B cell (primary cell): ENCODE data around the gene CAMK1D. TPM values are rescaled to one million over a fixed set of nuclear protein-coding genes. Genes with fewer than 3 reads are reported as not detected.
A peak's percentile ranks its signal among the peaks of the same experiment; 100 is the strongest.

Experiments used
- ATAC-seq: fragments of 200-7000 bp; cut with Tn5 transposase; one replicate; pipeline ENCODE4 v1.10.0; 2021; ENCODE audit warnings: low read depth, mild to moderate bottlenecking, moderate number of reproducible peaks, moderate library complexity
- CTCF ChIA-PET: fragments of 350-600 bp; sonication (Branson Sonifier 250); formaldehyde crosslinking; loops from one replicate; lab custom pipeline; 2021; ENCODE audit warnings: antibody characterized with exemption, inconsistent platforms; lab: Charles Lee
- POLR2A ChIA-PET: fragments of 350-600 bp; sonication (Branson Sonifier 250); formaldehyde crosslinking; loops from one replicate; lab custom pipeline; 2021; ENCODE audit warnings: antibody characterized with exemption; lab: Charles Lee
- DNase-seq: peaks from one replicate; pipeline ENCODE4 v3.0.0; 2013
- H2AFZ ChIP-seq: 2 replicates; pipeline ENCODE4 v1.6.1; 2012; ENCODE audit warnings: mild to moderate bottlenecking, low read depth, low read length; ENCODE audit not compliant: insufficient read depth, poor library complexity, severe bottlenecking
- H3K27ac ChIP-seq, 2 donors: 1 replicate in 1 of 2; 2 replicates in 1 of 2; pipeline ENCODE4 v1.5.1; 2012 to 2013; ENCODE audit warnings: low read length in 2 of 2, mild to moderate bottlenecking in 2 of 2, moderate library complexity in 1 of 2
- H3K27me3 ChIP-seq, 4 experiments: fragments of 200-600 bp in 1 of 4; sonication (generic) in 1 of 4; replicated peaks in 1 of 4; 1 replicate in 2 of 4; 2 replicates in 2 of 4; pipeline versions ENCODE4 v1.6.1 to v1.7.0; 2013 to 2016; ENCODE audit warnings: low read length in 3 of 4, mild to moderate bottlenecking in 2 of 4, mixed read lengths in 1 of 4, moderate library complexity in 1 of 4; ENCODE audit not compliant: insufficient read depth in 4 of 4, control insufficient read depth in 3 of 4; ENCODE audit errors: control extremely low read depth in 1 of 4
- H3K36me3 ChIP-seq, 2 experiments: replicated peaks in 1 of 2; 1 replicate in 1 of 2; 2 replicates in 1 of 2; pipeline versions ENCODE4 v1.6.1 to v1.7.1; 2013; ENCODE audit warnings: low read length in 1 of 2; ENCODE audit not compliant: insufficient read depth in 2 of 2, control insufficient read depth in 1 of 2; ENCODE audit errors: control extremely low read depth in 1 of 2, extremely low read depth in 1 of 2
- H3K4me1 ChIP-seq, 2 donors: fragments of 200-600 bp in 1 of 2; sonication (generic) in 1 of 2; 1 replicate in 1 of 2; 2 replicates in 1 of 2; pipeline versions ENCODE4 v1.5.1 to v1.6.1; 2013 to 2017; ENCODE audit warnings: low read length in 2 of 2; ENCODE audit not compliant: control insufficient read depth in 2 of 2, insufficient read depth in 2 of 2
- H3K4me2 ChIP-seq: replicated peaks from 2 replicates; pipeline ENCODE3; 2012; ENCODE audit warnings: mild to moderate bottlenecking, low read depth, low read length; ENCODE audit not compliant: poor library complexity, severe bottlenecking
- H3K4me3 ChIP-seq, 5 experiments: fragments of 200-600 bp in 1 of 5; sonication (generic) in 1 of 5; 1 replicate in 3 of 5; 2 replicates in 2 of 5; pipeline versions ENCODE4 v1.5.1 to v1.7.0; 2011 to 2016; ENCODE audit warnings: low read length in 4 of 5, mild to moderate bottlenecking in 4 of 5, low read depth in 2 of 5, control low read depth in 1 of 5, moderate library complexity in 1 of 5; ENCODE audit not compliant: insufficient read depth in 1 of 5; ENCODE audit errors: control extremely low read depth in 1 of 5, extremely low read depth in 1 of 5
- H3K79me2 ChIP-seq: fragments of 200-600 bp; sonication (generic); one replicate; pipeline ENCODE4 v1.6.0; 2016; ENCODE audit warnings: low read length; ENCODE audit not compliant: control insufficient read depth, insufficient read depth
- H3K9ac ChIP-seq: fragments of 200-600 bp; sonication (generic); 2 replicates; pipeline ENCODE4 v1.6.1; 2017; ENCODE audit warnings: mild to moderate bottlenecking, low read length, moderate library complexity
- H3K9me3 ChIP-seq, 3 donors: one replicate each; pipeline versions ENCODE4 v1.6.1 to v1.7.1; 2013; ENCODE audit warnings: low read length in 2 of 3; ENCODE audit not compliant: control insufficient read depth in 2 of 3, insufficient read depth in 1 of 3; ENCODE audit errors: control extremely low read depth in 1 of 3
- H4K20me1 ChIP-seq: 2 replicates; pipeline ENCODE4 v1.6.0; 2012; ENCODE audit warnings: mild to moderate bottlenecking, low read length; ENCODE audit not compliant: insufficient read depth, control insufficient read depth, poor library complexity, severe bottlenecking
- H3K27ac Mint-ChIP-seq: one replicate; pipeline ENCODE4 v1.8.0; 2021; ENCODE audit warnings: mixed read lengths
- H3K27me3 Mint-ChIP-seq: one replicate; pipeline ENCODE4 v1.8.0; 2021; ENCODE audit warnings: mixed read lengths
- H3K4me1 Mint-ChIP-seq: one replicate; pipeline ENCODE4 v1.8.0; 2021; ENCODE audit warnings: mixed read lengths
- H3K4me3 Mint-ChIP-seq: one replicate; pipeline ENCODE4 v1.8.0; 2021; ENCODE audit warnings: mixed read lengths
- H3K9me3 Mint-ChIP-seq: one replicate; pipeline ENCODE4 v1.8.0; 2022; ENCODE audit warnings: mixed read lengths; ENCODE audit not compliant: insufficient read depth
- EZH2 ChIP-seq: IDR thresholded peaks from 2 replicates; pipeline ENCODE4 v1.6.1; 2012; ENCODE audit warnings: borderline replicate concordance, low read depth, mild to moderate bottlenecking, moderate library complexity, low read length; ENCODE audit not compliant: insufficient read depth, poor library complexity, severe bottlenecking
- WGBS: methylation state at CpG from one replicate; pipeline ENCODE4 v1.1.5; 2013; ENCODE audit warnings: missing lambda C conversion rate; ENCODE audit not compliant: insufficient coverage; 5-methylcytosine and 5-hydroxymethylcytosine counted together
- intact Hi-C: fragments of 100-400 bp; cut with micrococcal nuclease; formaldehyde crosslinking; loops from one replicate; pipeline ENCODE4 v1.10.0; 2022
- polyA plus RNA-seq: library from polyadenylated mRNA; depleted of rRNA; stranded (reverse); fragments of >200 nt; gene quantifications from 2 replicates; pipeline ENCODE4 v1.2.3, GENCODE V29; 2012
- total RNA-seq, 2 donors: library from RNA; stranded (reverse); fragments of 120-200 nt in 1 of 2; gene quantifications; 1 replicate in 1 of 2; 2 replicates in 1 of 2; pipeline versions ENCODE4 v1.2.3 to v1.2.4, GENCODE V29; 2013 to 2022
- TF ChIP-seq, protein P1 (sequence below): fragments of 200-600 bp; IDR thresholded peaks from one replicate; pipeline ENCODE4 v1.8.0; 2022; ENCODE audit warnings: antibody characterized with exemption, mild to moderate bottlenecking

The CAMK1D gene
- total and polyA plus RNA-seq, 2 donors (not counting 1 experiment from before 2014, with no cell fraction given): 34.1 to 69.7 TPM

DNA sequence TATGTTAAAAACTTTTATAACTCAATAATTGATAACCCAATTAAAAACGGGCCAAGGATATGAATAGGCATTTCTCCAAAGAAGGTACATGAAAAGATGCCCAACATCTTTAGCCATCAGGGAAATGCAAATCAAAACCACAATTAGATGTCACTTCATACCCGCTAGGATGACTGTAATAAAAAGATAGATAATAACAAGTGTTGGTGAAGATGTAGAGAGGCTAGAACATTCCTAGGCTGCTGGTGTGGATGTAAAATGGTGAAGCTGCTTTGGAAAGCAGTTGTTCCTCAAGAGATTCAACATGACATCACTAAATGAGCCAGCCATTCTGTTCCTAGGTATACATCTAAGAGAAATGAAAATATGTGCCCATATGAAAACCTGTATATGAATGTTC lies 35.6 kb downstream of the CAMK1D start:
- POLR2A ChIA-PET: no interaction called here
- CTCF ChIA-PET: no interaction called here
- H3K9ac ChIP-seq: no peak overlapping the region

DNA sequence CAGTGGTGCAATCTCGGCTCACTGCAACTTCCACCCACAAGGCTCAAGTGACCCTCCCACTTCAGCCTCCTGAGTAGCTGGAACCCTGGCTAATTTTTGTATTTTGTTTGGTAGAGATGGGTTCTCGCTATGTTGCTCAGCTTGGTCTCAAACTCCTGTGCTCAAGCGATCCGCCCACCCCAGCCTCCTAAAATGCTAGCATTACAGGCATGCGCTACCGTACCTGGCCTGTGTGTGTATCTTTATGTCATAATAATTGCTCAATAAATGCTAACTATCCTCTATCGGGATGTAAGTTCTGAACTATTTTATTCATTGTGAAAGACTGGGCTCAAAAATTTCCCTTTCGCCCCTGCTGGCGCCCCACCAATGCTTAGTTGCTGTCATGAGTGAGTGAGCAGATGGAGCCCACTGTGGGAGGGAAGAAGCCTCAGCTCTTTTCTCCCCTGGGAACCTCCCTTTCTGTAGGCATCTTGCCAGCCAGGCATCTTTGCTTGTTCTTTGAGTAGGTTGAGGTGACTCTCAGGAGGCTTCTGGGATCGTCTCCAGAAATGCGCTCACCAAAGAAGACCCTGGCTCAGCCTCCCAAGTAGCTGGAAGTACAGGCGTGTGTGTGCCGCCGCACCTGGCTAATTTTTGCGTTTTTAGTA lies 38.3 kb downstream of the CAMK1D start:
- Histone ChIP-seq H3K4me2 (peak overlapping the region; percentile 18), H4K20me1 (peaks cover 62% of the 10 kb centered on the region), H3K4me3 (no peak overlapping the region), H3K4me1 (peaks cover 17 to 32% of the 10 kb centered on the region in 2 donors), H2AFZ (no peak overlapping the region), H3K27me3 (no peaks in the 10 kb centered on the region), H3K27ac (no peak overlapping the region), H3K36me3 (no peaks in the 10 kb centered on the region), H3K9ac (no peak overlapping the region), H3K79me2 (peaks cover 97% of the 10 kb centered on the region), H3K9me3 (peaks cover 0 to 7% (median 5%) of the 10 kb centered on the region in 3 donors)
- DNase-seq: no peak
- Mint-ChIP-seq H3K9me3 (no peaks in the 10 kb centered on the region), H3K4me3 (no peak overlapping the region), H3K4me1 (peaks cover 53% of the 10 kb centered on the region), H3K27me3 (no peaks in the 10 kb centered on the region), H3K27ac (no peak overlapping the region)
- CTCF ChIA-PET: no interaction called here
- WGBS: 67% methylated on average over 6 of the region's 15 CpGs
- POLR2A ChIA-PET: no interaction called here
- TF ChIP-seq, protein P1, sequence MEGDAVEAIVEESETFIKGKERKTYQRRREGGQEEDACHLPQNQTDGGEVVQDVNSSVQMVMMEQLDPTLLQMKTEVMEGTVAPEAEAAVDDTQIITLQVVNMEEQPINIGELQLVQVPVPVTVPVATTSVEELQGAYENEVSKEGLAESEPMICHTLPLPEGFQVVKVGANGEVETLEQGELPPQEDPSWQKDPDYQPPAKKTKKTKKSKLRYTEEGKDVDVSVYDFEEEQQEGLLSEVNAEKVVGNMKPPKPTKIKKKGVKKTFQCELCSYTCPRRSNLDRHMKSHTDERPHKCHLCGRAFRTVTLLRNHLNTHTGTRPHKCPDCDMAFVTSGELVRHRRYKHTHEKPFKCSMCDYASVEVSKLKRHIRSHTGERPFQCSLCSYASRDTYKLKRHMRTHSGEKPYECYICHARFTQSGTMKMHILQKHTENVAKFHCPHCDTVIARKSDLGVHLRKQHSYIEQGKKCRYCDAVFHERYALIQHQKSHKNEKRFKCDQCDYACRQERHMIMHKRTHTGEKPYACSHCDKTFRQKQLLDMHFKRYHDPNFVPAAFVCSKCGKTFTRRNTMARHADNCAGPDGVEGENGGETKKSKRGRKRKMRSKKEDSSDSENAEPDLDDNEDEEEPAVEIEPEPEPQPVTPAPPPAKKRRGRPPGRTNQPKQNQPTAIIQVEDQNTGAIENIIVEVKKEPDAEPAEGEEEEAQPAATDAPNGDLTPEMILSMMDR: no peak
- TF ChIP-seq EZH2: no peak
- ATAC-seq: no peak
- intact Hi-C loops: no loop called here

More for the DNA sequence above, 35.6 kb downstream of the CAMK1D start:
- Mint-ChIP-seq H3K4me3 (no peak overlapping the region), H3K9me3 (no peaks in the 10 kb centered on the region), H3K27ac (no peak overlapping the region), H3K27me3 (no peaks in the 10 kb centered on the region), H3K4me1 (peaks cover 43% of the 10 kb centered on the region)
- DNase-seq (no peak), ATAC-seq (no peak)
- Histone ChIP-seq H4K20me1 (peaks cover 70% of the 10 kb centered on the region), H3K27me3 (no peaks in the 10 kb centered on the region), H3K4me2 (no peak overlapping the region), H3K27ac (no peak overlapping the region), H3K36me3 (no peaks in the 10 kb centered on the region), H2AFZ (no peak overlapping the region), H3K79me2 (peaks cover 97% of the 10 kb centered on the region), H3K9me3 (peaks cover 0 to 7% (median 5%) of the 10 kb centered on the region in 3 donors), H3K4me1 (peaks cover 17 to 26% of the 10 kb centered on the region in 2 donors), H3K4me3 (no peak overlapping the region)
- intact Hi-C loops: no loop called here
- WGBS: no CpG with 5 or more reads among the region's 2 CpGs
- no peak for TF ChIP-seq EZH2
- TF ChIP-seq, protein P1: no peak
